GM18507 (cell line): ENCODE results near the gene EDC4.

Experiments
- DNase-seq: peaks from one replicate; pipeline ENCODE4 v3.0.0; 2011; ENCODE audit warnings: low read depth; ENCODE audit not compliant: insufficient read length; ENCODE audit errors: extremely low spot score
- FAIRE-seq: peaks from 2 replicates; lab custom pipeline; 2011; peaks lifted over from hg19 to GRCh38; lab: Jason Lieb, UNC

EDC4 gene

GRCh38 chr16:67873435-67874370 lies 851 bp downstream of the EDC4 start:
- FAIRE-seq (no peak), DNase-seq (no peak)

GRCh38 chr16:67874372-67874771 lies 1.5 kb downstream of the EDC4 start:
- DNase-seq (no peak), FAIRE-seq (no peak)

- FAIRE-seq: no peak
- DNase-seq: no peak
Measured at GRCh38 chr16:67877064-67877463, 4.2 kb downstream of the EDC4 start.

GRCh38 chr16:67878232-67878631 lies 5.4 kb downstream of the EDC4 start:
- no peak for FAIRE-seq

GRCh38 chr16:67878846-67879245 lies 6.0 kb downstream of the EDC4 start:
- FAIRE-seq: no peak
- DNase-seq: no peak

More at GRCh38 chr16:67878232-67878631, 5.4 kb downstream of the EDC4 start:
- DNase-seq: no peak

GRCh38 chr16:67879462-67879861 lies 6.6 kb downstream of the EDC4 start:
- FAIRE-seq (no peak), DNase-seq (no peak)

- DNase-seq (no peak), FAIRE-seq (no peak)
Measured at GRCh38 chr16:67879936-67880335, 7.1 kb downstream of the EDC4 start.

- DNase-seq (no peak), FAIRE-seq (no peak)
Measured at GRCh38 chr16:67880584-67880983, 7.7 kb downstream of the EDC4 start.

- DNase-seq: no peak
- no peak for FAIRE-seq
Measured at GRCh38 chr16:67881621-67882161, 8.8 kb downstream of the EDC4 start.

GRCh38 chr16:67882374-67883145 lies 9.7 kb downstream of the EDC4 start:
- FAIRE-seq (no peak), DNase-seq (no peak)

GRCh38 chr16:67883146-67883871 lies 10.5 kb downstream of the EDC4 start:
- DNase-seq: no peak
- peak; percentile 67 for FAIRE-seq

GRCh38 chr16:67883872-67884261 lies 11.0 kb downstream of the EDC4 start:
- FAIRE-seq (no peak), DNase-seq (peak; percentile 71)

- no peak for DNase-seq
- FAIRE-seq: no peak
Measured at GRCh38 chr16:67884684-67885083, 11.8 kb downstream of the EDC4 start, which contains the start of gene NRN1L. Gene NRN1L (plus strand): TSS chr16:67884885. CDS start chr16:67884904, 19 bp downstream.

- FAIRE-seq (no peak), DNase-seq (no peak)
Measured at GRCh38 chr16:67885545-67885944, 12.7 kb downstream of the EDC4 start.

GRCh38 chr16:67885976-67886375 lies 13.1 kb downstream of the EDC4 start:
- DNase-seq: no peak
- FAIRE-seq: no peak

- FAIRE-seq (no peak), DNase-seq (no peak)
Measured at GRCh38 chr16:67886387-67886786, 13.5 kb downstream of the EDC4 start.

- FAIRE-seq (no peak), DNase-seq (no peak)
Measured at GRCh38 chr16:67888331-67888730, 15.5 kb downstream of the EDC4 start.

GRCh38 chr16:67892375-67892774 lies 19.5 kb downstream of the EDC4 start:
- DNase-seq (no peak), FAIRE-seq (no peak)

- FAIRE-seq (peak; percentile 80), DNase-seq (peak; percentile 99)
Measured at GRCh38 chr16:67892899-67893742, 20.3 kb downstream of the EDC4 start, which contains the start of gene PSKH1. Gene PSKH1 (plus strand): TSS chr16:67893254. CDS start chr16:67908750, 15,496 bp downstream.
